Coronary artery (tissue), 2 donors: ENCODE results near the gene SCYGR6.

Experiments
- DNase-seq: peaks from one replicate; pipeline ENCODE4 v3.0.0-alpha.2; 2017; ENCODE audit warnings: low spot score
- H3K27ac ChIP-seq, 2 donors: fragments of 200-600 bp; sonication (generic); one replicate each; pipeline ENCODE4 v1.5.1; 2016 to 2019
- H3K4me3 ChIP-seq: fragments of 200-600 bp; sonication (generic); 2 replicates; pipeline ENCODE4 v1.5.1; 2016; ENCODE audit warnings: mild to moderate bottlenecking, moderate library complexity
- TF ChIP-seq, protein P1 (sequence below): fragments of 200-600 bp; sonication (generic); IDR thresholded peaks from one replicate; pipeline ENCODE4 v1.5.1; 2019; ENCODE audit warnings: antibody characterized with exemption

Gene SCYGR6

DNA sequence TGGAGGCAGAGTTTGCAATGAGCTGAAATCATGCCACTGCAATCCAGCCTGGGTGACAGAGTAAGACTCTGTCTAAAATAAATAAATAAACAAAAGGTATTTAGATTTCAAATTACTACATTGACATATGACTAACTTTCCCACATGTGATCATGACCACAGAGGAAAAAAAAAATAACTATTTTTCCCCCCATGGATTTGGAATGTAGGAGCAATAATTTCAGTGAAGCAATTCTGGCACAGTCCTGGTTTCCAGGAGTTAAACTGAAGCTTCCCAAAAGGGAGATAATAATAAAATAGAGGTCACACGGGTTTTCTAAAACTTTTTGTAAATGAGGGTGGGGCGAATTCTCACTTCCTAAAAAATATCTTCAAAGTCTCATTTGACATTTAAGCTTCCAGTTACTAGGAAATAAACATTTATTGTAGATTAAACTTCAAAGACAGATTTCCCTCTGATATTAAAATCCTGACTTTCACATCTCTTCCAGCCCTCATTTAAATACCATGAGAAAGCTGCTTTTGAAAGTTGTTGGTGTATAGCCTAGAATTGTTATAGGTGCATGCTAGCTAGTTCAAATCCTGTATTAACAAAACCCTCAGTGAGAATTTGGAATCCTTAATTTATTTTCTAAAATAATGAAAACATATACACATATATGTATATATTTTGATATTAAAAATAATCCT, 27.4 kb downstream of the SCYGR6 start:
- no peak for DNase-seq
- Histone ChIP-seq H3K27ac (no peak overlapping the region), H3K4me3 (no peak overlapping the region)
- TF ChIP-seq, protein P1, sequence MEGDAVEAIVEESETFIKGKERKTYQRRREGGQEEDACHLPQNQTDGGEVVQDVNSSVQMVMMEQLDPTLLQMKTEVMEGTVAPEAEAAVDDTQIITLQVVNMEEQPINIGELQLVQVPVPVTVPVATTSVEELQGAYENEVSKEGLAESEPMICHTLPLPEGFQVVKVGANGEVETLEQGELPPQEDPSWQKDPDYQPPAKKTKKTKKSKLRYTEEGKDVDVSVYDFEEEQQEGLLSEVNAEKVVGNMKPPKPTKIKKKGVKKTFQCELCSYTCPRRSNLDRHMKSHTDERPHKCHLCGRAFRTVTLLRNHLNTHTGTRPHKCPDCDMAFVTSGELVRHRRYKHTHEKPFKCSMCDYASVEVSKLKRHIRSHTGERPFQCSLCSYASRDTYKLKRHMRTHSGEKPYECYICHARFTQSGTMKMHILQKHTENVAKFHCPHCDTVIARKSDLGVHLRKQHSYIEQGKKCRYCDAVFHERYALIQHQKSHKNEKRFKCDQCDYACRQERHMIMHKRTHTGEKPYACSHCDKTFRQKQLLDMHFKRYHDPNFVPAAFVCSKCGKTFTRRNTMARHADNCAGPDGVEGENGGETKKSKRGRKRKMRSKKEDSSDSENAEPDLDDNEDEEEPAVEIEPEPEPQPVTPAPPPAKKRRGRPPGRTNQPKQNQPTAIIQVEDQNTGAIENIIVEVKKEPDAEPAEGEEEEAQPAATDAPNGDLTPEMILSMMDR: no peak

DNA sequence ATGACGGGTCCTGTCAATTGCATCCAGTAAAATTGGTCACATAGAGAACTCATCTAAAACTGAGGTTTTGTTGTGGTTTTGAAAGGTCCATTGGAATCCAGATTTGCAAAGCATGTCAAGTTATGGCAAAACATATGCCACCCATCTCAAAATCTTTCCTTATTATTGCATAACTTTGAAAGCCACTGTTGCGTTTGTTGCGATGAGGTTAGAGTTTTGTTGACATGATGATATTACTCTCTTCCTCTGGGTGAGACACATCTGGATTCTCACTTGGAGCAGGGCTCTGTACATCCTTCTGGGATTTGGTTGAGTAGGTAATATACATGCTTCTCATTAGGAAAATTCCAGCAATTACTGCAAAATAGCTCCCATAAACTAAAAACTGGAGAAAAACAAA, 37.4 kb downstream of the SCYGR6 start:
- no peak overlapping the region for H3K27ac ChIP-seq
- no peak for DNase-seq
- TF ChIP-seq, protein P1: no peak
- H3K4me3 ChIP-seq: no peak overlapping the region

DNA sequence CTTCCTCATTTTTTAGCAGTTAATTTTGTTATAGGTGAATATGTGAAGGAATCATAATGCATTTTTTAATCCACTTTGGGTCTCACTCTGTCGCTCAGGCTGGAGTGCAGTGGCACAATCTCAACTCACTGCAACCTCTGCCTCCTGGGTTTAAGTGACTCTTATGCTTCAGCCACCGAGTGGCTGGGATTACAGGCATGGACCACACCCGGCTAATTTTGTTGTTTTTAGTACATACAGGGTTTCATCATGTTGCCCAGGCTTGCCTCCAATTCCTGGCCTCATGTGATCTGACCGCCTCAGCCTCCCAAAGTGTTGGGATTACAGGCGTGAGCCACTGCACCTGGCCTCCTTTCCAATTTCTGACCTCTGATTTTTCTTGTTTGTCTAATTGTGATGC, 40.3 kb downstream of the SCYGR6 start:
- H3K27ac ChIP-seq: no peak overlapping the region
- no peak for DNase-seq
- TF ChIP-seq, protein P1: no peak
- no peak overlapping the region for H3K4me3 ChIP-seq

DNA sequence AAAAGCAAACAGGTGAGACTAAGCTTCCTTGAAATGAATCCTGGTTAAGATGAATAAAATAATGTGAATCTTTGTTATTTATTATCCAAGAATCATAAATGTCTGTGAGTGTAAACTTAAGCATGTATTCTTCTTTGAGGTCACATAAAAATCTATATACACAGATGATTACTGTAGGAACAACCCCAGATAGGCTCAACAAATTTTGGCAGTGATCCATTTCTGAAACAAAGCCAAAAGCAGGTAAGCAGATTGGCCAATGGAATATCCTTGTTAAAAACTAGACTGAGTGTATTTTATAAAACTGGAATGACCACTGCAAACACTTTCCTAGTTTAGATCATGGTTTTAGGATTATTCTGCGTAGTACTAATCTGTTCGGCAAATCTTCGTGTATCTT, 46.6 kb downstream of the SCYGR6 start:
- H3K27ac ChIP-seq: no peak overlapping the region
- H3K4me3 ChIP-seq: no peak overlapping the region
- TF ChIP-seq, protein P1: no peak
- DNase-seq: no peak

DNA sequence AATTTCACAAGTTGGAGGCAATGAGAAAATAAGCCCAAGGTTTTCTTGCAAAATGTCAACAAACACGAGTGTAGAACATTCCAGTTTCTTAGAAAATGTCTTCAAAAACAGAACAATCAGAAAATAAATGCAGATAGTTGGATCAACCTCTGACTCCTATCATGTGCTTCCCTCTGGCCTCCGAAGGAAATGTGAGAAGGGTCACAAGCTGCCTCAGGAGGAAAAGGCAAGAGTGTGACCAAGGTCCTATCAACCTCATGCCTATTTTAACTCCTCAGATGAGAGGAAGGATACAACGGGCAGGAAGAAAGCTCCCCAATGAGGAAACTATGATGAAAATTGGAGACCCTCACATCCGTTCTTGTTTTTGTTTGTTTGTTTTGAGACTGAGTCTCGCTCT, 50.1 kb downstream of the SCYGR6 start:
- TF ChIP-seq, protein P1: no peak
- H3K27ac ChIP-seq: no peak overlapping the region
- DNase-seq: no peak
- H3K4me3 ChIP-seq: no peak overlapping the region
